ENCODE results near the gene CHAF1A.

- TF ChIP-seq CTCF (IDR thresholded peaks at IDR 0.05): no peak
- TF ChIP-seq ZFX (IDR thresholded peaks at IDR 0.05; ENCODE audit: borderline replicate concordance): no peak
These were observed 30.6 kb downstream of the CHAF1A start for GRCh38 chr19:4432918-4433506.

All from 22Rv1 (cell line).